Coronary artery (tissue), 2 donors: ENCODE measurements around the gene SELENOS.
"Not testable (repeated sequence)": the region's sequence is repeated elsewhere in the genome, so short reads cannot be mapped to it uniquely, and the experiment has no call there.

ENCODE experiments used
- DNase-seq: peaks from one replicate; pipeline ENCODE4 v3.0.0-alpha.2; 2017; ENCODE audit warnings: low spot score
- H3K27ac ChIP-seq, 2 donors: fragments of 200-600 bp; sonication (generic); one replicate each; pipeline ENCODE4 v1.5.1; 2016 to 2019
- H3K4me3 ChIP-seq: fragments of 200-600 bp; sonication (generic); 2 replicates; pipeline ENCODE4 v1.5.1; 2016; ENCODE audit warnings: mild to moderate bottlenecking, moderate library complexity
- TF ChIP-seq, protein P1 (sequence below): fragments of 200-600 bp; sonication (generic); IDR thresholded peaks from one replicate; pipeline ENCODE4 v1.5.1; 2019; ENCODE audit warnings: antibody characterized with exemption

Gene SELENOS

DNA sequence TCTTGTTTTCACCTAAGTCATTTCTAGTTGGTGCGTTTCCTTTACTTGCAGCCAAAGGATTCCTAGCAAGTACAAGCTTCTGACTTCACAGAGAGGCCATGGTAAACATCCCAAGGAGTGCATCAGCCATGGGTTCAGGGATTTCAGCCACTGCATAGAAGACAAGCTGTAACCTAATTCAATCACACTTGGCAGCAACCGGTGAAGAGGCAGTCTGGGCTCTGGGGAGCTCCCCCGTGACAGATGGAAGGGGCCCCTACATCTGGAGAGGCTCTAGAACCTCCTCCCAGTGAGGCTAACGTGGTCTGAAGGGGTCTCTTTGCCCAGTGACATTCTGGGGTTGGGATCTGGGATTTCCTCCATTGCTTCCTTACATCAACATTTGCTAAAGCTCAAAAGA lies 26.1 kb upstream of the SELENOS start:
- no peak overlapping the region for H3K4me3 ChIP-seq
- no peak for DNase-seq
- TF ChIP-seq, protein P1, sequence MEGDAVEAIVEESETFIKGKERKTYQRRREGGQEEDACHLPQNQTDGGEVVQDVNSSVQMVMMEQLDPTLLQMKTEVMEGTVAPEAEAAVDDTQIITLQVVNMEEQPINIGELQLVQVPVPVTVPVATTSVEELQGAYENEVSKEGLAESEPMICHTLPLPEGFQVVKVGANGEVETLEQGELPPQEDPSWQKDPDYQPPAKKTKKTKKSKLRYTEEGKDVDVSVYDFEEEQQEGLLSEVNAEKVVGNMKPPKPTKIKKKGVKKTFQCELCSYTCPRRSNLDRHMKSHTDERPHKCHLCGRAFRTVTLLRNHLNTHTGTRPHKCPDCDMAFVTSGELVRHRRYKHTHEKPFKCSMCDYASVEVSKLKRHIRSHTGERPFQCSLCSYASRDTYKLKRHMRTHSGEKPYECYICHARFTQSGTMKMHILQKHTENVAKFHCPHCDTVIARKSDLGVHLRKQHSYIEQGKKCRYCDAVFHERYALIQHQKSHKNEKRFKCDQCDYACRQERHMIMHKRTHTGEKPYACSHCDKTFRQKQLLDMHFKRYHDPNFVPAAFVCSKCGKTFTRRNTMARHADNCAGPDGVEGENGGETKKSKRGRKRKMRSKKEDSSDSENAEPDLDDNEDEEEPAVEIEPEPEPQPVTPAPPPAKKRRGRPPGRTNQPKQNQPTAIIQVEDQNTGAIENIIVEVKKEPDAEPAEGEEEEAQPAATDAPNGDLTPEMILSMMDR: no peak
- no peak overlapping the region for H3K27ac ChIP-seq

DNA sequence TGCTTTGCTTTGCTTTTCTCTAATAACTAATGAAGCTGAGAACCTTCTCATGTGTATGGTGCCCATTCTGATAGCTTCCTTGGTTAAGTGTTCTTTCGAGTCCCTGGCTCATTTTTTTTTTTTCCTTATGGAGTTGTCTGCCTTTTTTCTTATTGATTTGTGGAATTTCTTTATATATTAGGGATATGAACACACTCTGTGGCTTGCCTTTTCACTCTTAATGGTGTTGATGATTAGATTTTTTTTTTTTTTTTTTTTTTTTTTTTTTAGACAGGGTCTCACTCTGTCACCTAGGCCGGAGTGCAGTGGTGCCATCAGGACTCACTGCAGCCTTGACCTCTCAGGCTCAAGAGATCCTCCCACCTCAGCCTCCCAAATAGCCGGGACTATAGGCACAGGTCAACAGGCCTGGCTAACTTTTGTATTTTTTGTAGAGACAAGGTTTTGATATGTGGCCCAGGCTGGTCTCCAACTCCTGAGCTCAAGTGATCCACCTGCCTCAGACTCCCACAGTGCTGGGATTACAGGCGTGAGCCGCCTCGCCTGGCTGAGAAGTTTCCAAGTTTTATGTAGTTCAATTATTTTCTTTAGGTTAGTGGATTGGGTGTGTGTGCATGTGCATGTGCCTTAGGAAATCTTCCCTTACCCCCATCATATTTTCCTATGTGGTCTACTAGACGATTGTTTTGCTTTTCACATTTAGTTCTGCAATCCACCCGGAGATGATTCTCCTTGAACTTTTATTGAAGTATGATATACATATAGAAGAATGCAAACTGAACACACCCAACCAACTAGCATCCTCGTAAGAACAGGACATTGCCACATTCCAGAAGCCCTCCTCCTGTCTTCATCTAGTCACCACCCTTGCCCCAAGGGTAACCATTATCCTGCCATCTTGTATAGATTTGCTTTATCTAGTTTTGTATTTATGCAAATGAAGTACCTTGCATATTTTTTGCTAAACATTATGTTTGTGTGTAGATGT lies 19.4 kb upstream of the SELENOS start:
- no peak overlapping the region for H3K27ac ChIP-seq
- no peak for DNase-seq
- TF ChIP-seq, protein P1: no peak
- peak overlapping the region; percentile 74 for H3K4me3 ChIP-seq

DNA sequence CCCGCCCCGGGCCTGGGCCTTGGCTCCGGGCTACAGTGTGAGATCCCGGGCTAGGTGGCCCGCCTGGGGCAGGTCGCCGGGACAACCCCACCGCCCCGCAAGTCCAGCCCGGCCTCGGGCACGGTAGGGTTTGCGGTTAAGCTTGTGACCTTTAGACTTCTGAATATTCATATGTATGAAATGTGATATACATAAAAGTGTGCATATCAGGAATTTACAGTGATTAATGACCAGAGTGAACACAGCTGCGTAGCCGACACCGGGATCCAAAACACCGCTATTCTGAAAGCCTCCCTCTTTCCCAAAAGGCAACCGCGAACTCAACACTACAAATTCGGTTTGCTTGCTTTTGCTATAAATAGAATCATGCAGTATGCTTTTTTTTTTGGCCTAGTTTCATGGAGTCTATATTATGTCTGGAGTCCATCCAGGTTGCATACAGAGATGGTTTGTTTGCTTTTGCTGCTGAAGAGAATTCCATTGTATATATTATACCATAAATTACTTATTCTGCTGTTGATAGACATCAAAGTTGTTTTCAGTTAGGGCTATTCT lies 18.4 kb upstream of the SELENOS start:
- TF ChIP-seq, protein P1: no peak
- H3K4me3 ChIP-seq: peak overlapping the region; percentile 74
- no peak for DNase-seq

DNA sequence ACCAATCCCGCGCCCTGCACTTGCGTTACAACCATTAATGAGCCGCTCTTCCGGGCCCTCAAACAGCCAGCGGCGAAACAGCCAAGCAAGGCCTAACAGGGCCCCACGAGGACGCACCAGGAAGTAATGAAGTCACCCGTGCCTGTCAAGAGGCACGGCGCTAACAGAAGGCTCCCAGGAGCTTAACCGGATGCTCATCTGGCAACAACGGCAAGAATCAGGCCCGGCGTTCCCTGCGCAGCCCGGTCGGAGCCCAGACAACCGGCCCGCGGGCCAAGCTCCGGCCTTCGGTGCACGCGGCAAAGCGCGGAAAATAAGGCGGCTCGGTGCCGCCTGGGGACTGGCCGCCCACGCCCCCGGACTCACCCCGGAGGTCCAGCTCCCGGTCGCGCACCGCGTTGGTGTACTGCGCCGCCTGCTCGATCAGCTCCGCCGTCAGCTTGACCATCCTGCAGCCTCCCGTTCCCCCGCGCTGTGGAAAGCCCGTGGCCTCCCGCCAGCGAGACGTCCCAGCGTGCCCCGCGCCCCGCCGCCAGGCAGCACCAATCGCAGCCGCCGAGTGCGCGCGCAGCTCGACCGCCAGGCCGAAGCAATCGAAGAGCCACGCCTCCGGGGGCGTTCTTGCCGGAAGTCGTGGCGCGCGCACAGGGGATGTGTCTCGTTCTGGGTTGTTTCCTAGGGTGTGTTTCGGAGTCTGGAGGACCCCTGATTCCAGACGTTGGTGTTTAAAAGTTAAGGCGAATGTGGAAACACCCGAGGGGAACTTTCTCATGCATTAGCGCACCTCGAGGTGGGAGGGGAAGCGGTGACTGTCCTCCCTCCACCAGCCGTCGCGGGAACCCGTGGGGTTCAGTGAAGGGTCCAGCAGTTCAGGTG lies 17.7 kb upstream of the SELENOS start, which contains the start of gene SNRPA1:
Gene SNRPA1, minus strand, starts transcription at position 518 of the 876 bp plus-strand sequence. Its CDS starts 70 bp downstream, at position 448.
- TF ChIP-seq, protein P1: no peak
- peak within 1 kb of the TSS; percentile 84 to 97 for H3K27ac ChIP-seq
- peak within 1 kb of the TSS; percentile 74 for H3K4me3 ChIP-seq
- DNase-seq: peak; percentile 98

More for the DNA sequence above, 18.4 kb upstream of the SELENOS start:
- peak overlapping the region; percentile 84 to 97 for H3K27ac ChIP-seq

DNA sequence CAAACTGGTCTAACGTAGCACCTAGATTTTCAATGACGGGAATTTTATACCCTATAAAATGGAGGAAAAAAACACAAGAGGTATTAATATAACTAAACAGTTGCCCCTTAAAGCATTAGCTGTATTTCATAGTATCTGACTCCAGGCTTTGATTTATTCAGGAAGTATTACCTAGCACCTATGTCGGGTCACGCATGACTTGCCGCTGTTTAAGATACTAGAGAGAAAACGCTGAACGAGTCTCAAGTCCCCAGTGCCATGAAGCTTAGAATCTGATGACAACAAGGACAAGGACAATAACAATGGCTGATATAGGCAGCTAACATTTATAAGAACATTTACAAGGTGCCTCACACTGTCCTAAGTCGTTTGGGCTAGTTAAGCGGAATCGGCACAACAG lies 15.8 kb upstream of the SELENOS start:
- no peak for DNase-seq
- TF ChIP-seq, protein P1: no peak
- Histone ChIP-seq H3K4me3 (peak overlapping the region; percentile 74), H3K27ac (no peak overlapping the region)

DNA sequence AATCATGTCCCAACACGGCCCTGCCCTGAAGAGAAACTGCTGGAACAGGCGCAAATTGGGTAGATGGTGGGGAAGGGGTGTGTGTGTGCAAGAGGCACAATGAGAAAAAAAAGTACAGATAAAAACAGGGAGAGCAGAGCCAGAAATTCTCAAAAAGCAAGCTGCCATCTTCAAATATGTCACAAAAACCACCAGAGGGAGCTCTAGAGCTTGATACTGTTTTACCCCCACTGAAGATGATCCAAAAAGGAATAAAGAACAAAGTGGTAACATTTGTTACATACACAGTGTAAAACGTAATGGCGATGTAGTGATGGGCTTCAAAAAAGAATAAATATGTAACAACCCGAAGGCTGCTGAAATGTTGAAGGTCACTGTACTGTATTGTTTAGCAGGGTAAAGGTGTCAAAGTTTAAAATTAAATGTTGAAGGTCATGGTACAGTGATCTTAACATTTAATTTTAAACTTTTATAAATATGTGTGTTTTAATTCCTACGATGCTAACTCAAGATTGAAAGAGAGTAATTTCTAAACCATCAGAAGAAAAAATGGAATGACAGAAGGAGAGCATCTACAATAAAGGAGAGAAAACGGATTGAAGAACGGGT lies 11.7 kb upstream of the SELENOS start:
- DNase-seq: no peak
- Histone ChIP-seq H3K27ac (no peak overlapping the region), H3K4me3 (no peak overlapping the region)
- TF ChIP-seq, protein P1: no peak

DNA sequence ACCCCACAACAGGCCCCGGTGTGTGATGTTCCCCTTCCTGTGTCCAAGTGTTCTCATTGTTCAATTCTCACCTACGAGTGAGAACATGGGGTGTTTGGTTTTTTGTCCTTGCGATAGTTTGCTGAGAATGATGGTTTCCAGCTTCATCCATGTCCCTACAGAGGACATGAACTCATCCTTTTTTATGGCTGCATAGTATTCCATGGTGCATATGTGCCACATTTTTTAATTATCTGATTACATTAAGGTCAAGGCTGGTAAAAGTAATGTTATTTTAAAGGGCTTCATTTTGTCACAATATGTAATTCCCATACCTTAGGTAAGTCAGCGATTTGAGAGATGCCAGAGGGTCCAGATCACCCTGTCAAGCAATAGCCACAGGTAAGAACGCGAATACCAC lies 10.1 kb upstream of the SELENOS start:
- not testable (repeated sequence) for DNase-seq, H3K27ac ChIP-seq

More for the DNA sequence above, 10.1 kb upstream of the SELENOS start:
- not testable (repeated sequence) for H3K4me3 ChIP-seq
